Measurements from ENCODE around the gene PPP1R9B. TPM values are rescaled to one million over a fixed set of nuclear protein-coding genes. Genes with fewer than 3 reads are reported as not detected.

The PPP1R9B gene
- total RNA-seq, 1 donor from 2014 or later = 176 TPM

- no peaks in the 10 kb centered on the region for H3K36me3 Mint-ChIP-seq (ENCODE audit: unreplicated experiment)
- H3K27ac Mint-ChIP-seq (ENCODE audit: unreplicated experiment) = peak overlapping the region; percentile 67
- H3K4me3 Mint-ChIP-seq (ENCODE audit: unreplicated experiment) = no peak overlapping the region
- H3K9me3 Mint-ChIP-seq (ENCODE audit: unreplicated experiment) = no peaks in the 10 kb centered on the region
- DNase-seq (ENCODE audit: extremely low spot score, unreplicated experiment) = no peak
- no peak for TF ChIP-seq CTCF (IDR thresholded peaks at IDR 0.05)
- H3K27me3 Mint-ChIP-seq (ENCODE audit: unreplicated experiment) = no peaks in the 10 kb centered on the region
- H3K4me1 Mint-ChIP-seq (ENCODE audit: unreplicated experiment) = peaks cover 42% of the 10 kb centered on the region
These were observed 15.0 kb upstream of the PPP1R9B start for GRCh38 chr17:50165466-50165865.

GRCh38 chr17:50165066-50165465 is 14.6 kb upstream of the PPP1R9B start:
- H3K4me1 Mint-ChIP-seq (ENCODE audit: unreplicated experiment) = peaks cover 44% of the 10 kb centered on the region
- H3K27me3 Mint-ChIP-seq (ENCODE audit: unreplicated experiment) = no peaks in the 10 kb centered on the region
- no peak for TF ChIP-seq CTCF (IDR thresholded peaks at IDR 0.05)
- H3K27ac Mint-ChIP-seq (ENCODE audit: unreplicated experiment) = peak overlapping the region; percentile 67
- H3K36me3 Mint-ChIP-seq (ENCODE audit: unreplicated experiment) = no peaks in the 10 kb centered on the region
- DNase-seq (ENCODE audit: extremely low spot score, unreplicated experiment) = no peak
- no peaks in the 10 kb centered on the region for H3K9me3 Mint-ChIP-seq (ENCODE audit: unreplicated experiment)
- no peak overlapping the region for H3K4me3 Mint-ChIP-seq (ENCODE audit: unreplicated experiment)

GRCh38 chr17:50164697-50164988 is 14.2 kb upstream of the PPP1R9B start:
- no peak for DNase-seq (ENCODE audit: extremely low spot score, unreplicated experiment)
- no peaks in the 10 kb centered on the region for H3K27me3 Mint-ChIP-seq (ENCODE audit: unreplicated experiment)
- H3K36me3 Mint-ChIP-seq (ENCODE audit: unreplicated experiment) = no peaks in the 10 kb centered on the region
- no peak overlapping the region for H3K4me3 Mint-ChIP-seq (ENCODE audit: unreplicated experiment)
- no peaks in the 10 kb centered on the region for H3K9me3 Mint-ChIP-seq (ENCODE audit: unreplicated experiment)
- no peak for TF ChIP-seq CTCF (IDR thresholded peaks at IDR 0.05)
- peaks cover 41% of the 10 kb centered on the region for H3K4me1 Mint-ChIP-seq (ENCODE audit: unreplicated experiment)
- no peak overlapping the region for H3K27ac Mint-ChIP-seq (ENCODE audit: unreplicated experiment)

- H3K4me1 Mint-ChIP-seq (ENCODE audit: unreplicated experiment) = peaks cover 35% of the 10 kb centered on the region
- H3K9me3 Mint-ChIP-seq (ENCODE audit: unreplicated experiment) = no peaks in the 10 kb centered on the region
- H3K36me3 Mint-ChIP-seq (ENCODE audit: unreplicated experiment) = no peaks in the 10 kb centered on the region
- no peaks in the 10 kb centered on the region for H3K27me3 Mint-ChIP-seq (ENCODE audit: unreplicated experiment)
- no peak overlapping the region for H3K4me3 Mint-ChIP-seq (ENCODE audit: unreplicated experiment)
- no peak for TF ChIP-seq CTCF (IDR thresholded peaks at IDR 0.05)
- H3K27ac Mint-ChIP-seq (ENCODE audit: unreplicated experiment) = no peak overlapping the region
- no peak for DNase-seq (ENCODE audit: extremely low spot score, unreplicated experiment)
These were observed 13.6 kb upstream of the PPP1R9B start for GRCh38 chr17:50163843-50164696.

DNA sequence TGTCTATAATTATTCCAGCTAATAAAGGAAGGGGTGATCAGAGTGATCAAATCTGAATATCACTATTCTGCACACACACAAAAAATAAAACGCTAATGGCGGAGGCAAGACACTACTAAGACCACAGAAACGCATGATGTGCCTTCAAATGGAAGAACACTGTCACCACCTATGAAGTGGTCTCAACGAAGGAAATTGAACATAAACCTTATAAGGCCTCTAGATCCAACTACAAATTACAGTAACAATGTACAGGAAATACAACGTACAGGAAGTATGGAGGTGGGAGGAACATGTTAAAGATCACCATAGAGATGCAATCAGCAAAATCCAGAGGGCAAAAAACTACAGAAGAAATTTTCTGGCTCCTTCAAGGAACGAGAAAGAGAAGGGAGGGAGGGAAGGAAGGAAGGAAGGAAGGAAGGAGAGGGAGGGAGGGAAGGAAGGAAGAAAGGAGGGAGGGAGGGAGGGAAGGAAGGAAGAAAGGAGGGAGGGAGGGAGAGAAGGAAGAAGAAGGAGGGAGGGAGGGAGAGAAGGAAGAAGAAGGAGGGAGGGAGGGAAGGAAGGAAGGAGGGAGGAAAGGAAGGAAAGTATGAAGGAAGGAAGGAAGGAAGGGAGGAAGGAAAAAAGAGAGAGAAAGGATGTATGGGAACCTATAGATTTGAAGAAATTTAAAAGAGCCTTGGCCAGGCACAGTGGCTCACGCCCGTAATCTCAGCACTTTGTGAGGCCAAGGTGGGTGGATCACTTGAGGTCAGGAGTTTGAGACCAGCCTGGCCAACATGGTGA is 12.2 kb upstream of the PPP1R9B start:
- DNase-seq (ENCODE audit: extremely low spot score, unreplicated experiment) = no peak
- TF ChIP-seq CTCF (IDR thresholded peaks at IDR 0.05) = no peak
- Mint-ChIP-seq H3K4me3 (ENCODE audit: unreplicated experiment) (no peak overlapping the region), H3K9me3 (ENCODE audit: unreplicated experiment) (no peaks in the 10 kb centered on the region), H3K27me3 (ENCODE audit: unreplicated experiment) (no peaks in the 10 kb centered on the region), H3K36me3 (ENCODE audit: unreplicated experiment) (no peaks in the 10 kb centered on the region), H3K4me1 (ENCODE audit: unreplicated experiment) (peaks cover 27% of the 10 kb centered on the region), H3K27ac (ENCODE audit: unreplicated experiment) (no peak overlapping the region)

All from osteocyte (in vitro differentiated cells).